Activated CD8-positive, alpha-beta T cell treated with anti-CD3 and anti-CD28 coated beads for 36 hours (primary cell): ENCODE measurements around the gene PBRM1. TPM values are rescaled to one million over a fixed set of nuclear protein-coding genes. Genes with fewer than 3 reads are reported as not detected.

Experiments
- ATAC-seq: fragments of 200-7000 bp; cut with Tn5 transposase; one replicate; pipeline ENCODE4 v1.10.0; 2021; ENCODE audit warnings: mild to moderate bottlenecking, moderate library complexity
- CTCF ChIA-PET: fragments of 350-600 bp; sonication (Branson Sonifier 250); formaldehyde crosslinking; loops from one replicate; lab custom pipeline; 2021; ENCODE audit warnings: antibody characterized with exemption; lab: Charles Lee
- POLR2A ChIA-PET: fragments of 350-600 bp; sonication (Branson Sonifier 250); formaldehyde crosslinking; loops from one replicate; lab custom pipeline; 2021; ENCODE audit warnings: antibody characterized with exemption; lab: Charles Lee
- DNase-seq: peaks from one replicate; pipeline ENCODE4 v3.0.0-alpha.2; 2020
- H3K27ac Mint-ChIP-seq: one replicate; pipeline ENCODE4 v1.8.0; 2021; ENCODE audit warnings: mild to moderate bottlenecking, mixed read lengths
- H3K27me3 Mint-ChIP-seq: one replicate; pipeline ENCODE4 v1.8.0; 2021; ENCODE audit warnings: mixed read lengths
- H3K36me3 Mint-ChIP-seq: one replicate; pipeline ENCODE4 v1.8.0; 2021; ENCODE audit warnings: low read depth, mixed read lengths
- H3K4me1 Mint-ChIP-seq: one replicate; pipeline ENCODE4 v1.8.0; 2021; ENCODE audit warnings: low read depth, mixed read lengths
- H3K4me3 Mint-ChIP-seq: one replicate; pipeline ENCODE4 v1.8.0; 2021; ENCODE audit warnings: mild to moderate bottlenecking, moderate library complexity, mixed read lengths
- H3K9me3 Mint-ChIP-seq: one replicate; pipeline ENCODE4 v1.8.0; 2021; ENCODE audit warnings: mixed read lengths
- CTCF ChIP-seq: fragments of 200-600 bp; IDR thresholded peaks from one replicate; pipeline ENCODE4 v1.8.0; 2022; ENCODE audit warnings: antibody characterized with exemption, mild to moderate bottlenecking
- intact Hi-C: fragments of 100-400 bp; cut with micrococcal nuclease; formaldehyde crosslinking; loops from one replicate; pipeline ENCODE4 v1.10.0; 2022
- total RNA-seq, 2 experiments: library from RNA; stranded (reverse); gene quantifications; one replicate each; pipeline ENCODE4 v1.2.3, GENCODE V29; 2021

Gene PBRM1
- total RNA-seq, 2 experiments from 2014 or later: 55.9 to 56.1 TPM

DNA sequence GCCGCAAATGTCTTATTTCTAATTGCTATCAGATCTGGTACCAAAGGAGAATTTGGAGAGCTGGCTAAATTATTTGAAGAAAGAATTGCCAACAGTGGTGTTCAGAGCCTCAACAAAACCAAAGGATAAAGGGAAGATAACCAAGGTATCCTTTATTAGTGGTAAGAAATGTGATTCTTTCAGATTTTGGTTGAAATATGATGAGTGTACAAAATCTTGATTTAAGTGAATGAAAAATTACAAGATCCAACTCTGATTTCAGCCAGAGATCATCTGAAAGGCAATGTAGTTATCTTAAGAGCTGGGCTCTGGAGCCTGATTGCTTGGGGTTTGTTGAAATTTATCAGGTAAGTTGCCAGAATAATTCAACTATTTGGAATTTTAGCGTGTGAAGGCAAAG is 4.8 kb upstream of the PBRM1 start:
- H3K36me3 Mint-ChIP-seq: peaks cover 86% of the 10 kb centered on the region
- peaks cover 65% of the 10 kb centered on the region for H3K4me1 Mint-ChIP-seq
- DNase-seq: no peak
- H3K27ac Mint-ChIP-seq: peak overlapping the region; percentile 71
- ChIA-PET CTCF (interaction anchor here (1.1 to 2.0 kb wide), 2 partner anchors 9 to 11 kb away, joined by 3 to 4 read pairs; no protein-coding TSS in a partner anchor), POLR2A (interaction anchor here (1.0 to 10.1 kb wide), 5 partner anchors 9 to 29 kb away, joined by 4 to 101 read pairs (median 4); partner anchors contain the start of genes GLT8D1 and SPCS1)
- no peak for TF ChIP-seq CTCF
- no peaks in the 10 kb centered on the region for H3K27me3 Mint-ChIP-seq
- H3K9me3 Mint-ChIP-seq: no peaks in the 10 kb centered on the region
- peak overlapping the region; percentile 11 for H3K4me3 Mint-ChIP-seq
- ATAC-seq: no peak
- intact Hi-C loops: loop anchor here (2.0 kb wide), 1 partner anchor 14 kb away; the partner anchor contains the start of gene GLT8D1

DNA sequence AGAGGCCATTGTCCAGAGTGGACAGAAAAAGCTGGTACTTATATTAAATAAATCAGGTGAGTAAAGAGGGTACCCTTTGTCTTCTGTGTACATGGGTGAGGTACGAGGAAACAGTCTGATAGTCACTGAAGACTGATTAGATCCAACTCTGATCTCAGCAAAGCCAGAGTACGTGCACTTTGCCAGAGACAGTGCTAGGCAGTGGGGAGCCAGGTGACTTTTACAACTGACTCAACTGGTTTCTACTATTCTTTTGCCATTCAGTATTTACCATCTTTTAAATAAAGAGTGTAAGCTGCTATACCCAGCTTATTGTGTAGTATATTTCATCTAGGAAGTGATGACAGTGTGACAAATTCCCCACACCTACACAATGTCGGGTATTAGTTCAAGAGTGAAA is 3.4 kb upstream of the PBRM1 start:
- no peak for ATAC-seq

GRCh38 chr3:52688266-52688665 is 2.6 kb upstream of the PBRM1 start:
- CTCF ChIA-PET: interaction anchor here (1.6 to 1.7 kb wide), 2 partner anchors 13 to 33 kb away, joined by 4 to 5 read pairs; no protein-coding TSS in a partner anchor

More for the DNA sequence above, 3.4 kb upstream of the PBRM1 start:
- H3K4me3 Mint-ChIP-seq: peak overlapping the region; percentile 100
- peaks cover 63% of the 10 kb centered on the region for H3K4me1 Mint-ChIP-seq
- intact Hi-C loops: loop anchor here (10.0 kb wide), 1 partner anchor 154 kb away; the partner anchor contains the start of genes NT5DC2 and UQCC5
- H3K27ac Mint-ChIP-seq: peak overlapping the region; percentile 99
- H3K36me3 Mint-ChIP-seq: peaks cover 77% of the 10 kb centered on the region
- no peaks in the 10 kb centered on the region for H3K9me3 Mint-ChIP-seq
- no peaks in the 10 kb centered on the region for H3K27me3 Mint-ChIP-seq
- no peak for DNase-seq
- POLR2A ChIA-PET: interaction anchor here (0.8 to 10.1 kb wide), 7 partner anchors 8 to 32 kb away, joined by 3 to 101 read pairs (median 4); partner anchors contain the start of genes GLT8D1 and SPCS1
- CTCF ChIA-PET: interaction anchor here (1.1 to 1.7 kb wide), 3 partner anchors 12 to 421 kb away, joined by 3 to 5 read pairs (median 4); no protein-coding TSS in a partner anchor
- no peak for TF ChIP-seq CTCF

DNA sequence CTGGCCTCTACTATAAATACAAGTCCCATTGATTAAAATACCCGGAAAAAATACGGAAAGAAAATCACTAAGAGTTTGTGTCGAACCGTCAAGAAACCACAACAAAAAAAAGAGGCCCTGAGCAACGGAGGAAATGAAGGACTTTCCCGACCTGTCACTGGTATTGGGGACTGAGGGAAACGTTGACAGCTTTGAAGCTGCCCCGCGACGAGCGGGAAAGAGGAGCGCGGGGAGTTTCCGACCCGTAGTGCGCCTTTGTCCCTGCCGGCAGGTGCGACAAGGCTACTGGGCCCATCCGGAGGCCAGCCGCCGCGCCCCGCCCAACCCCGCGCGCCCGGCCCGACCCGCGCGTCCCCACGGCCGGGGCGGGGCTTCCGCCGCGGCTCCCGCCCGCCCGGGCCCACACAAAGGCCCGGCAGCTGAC is 416 bp downstream of the PBRM1 start:
- ATAC-seq (peak; percentile 82), DNase-seq (peak; percentile 89)
- Mint-ChIP-seq H3K27ac (peak overlapping the region; percentile 98), H3K36me3 (peaks cover 58% of the 10 kb centered on the region), H3K4me3 (peak overlapping the region; percentile 95), H3K27me3 (no peaks in the 10 kb centered on the region), H3K4me1 (peaks cover 67% of the 10 kb centered on the region), H3K9me3 (no peaks in the 10 kb centered on the region)
- intact Hi-C loops: loop anchor here (10.0 kb wide), 1 partner anchor 150 kb away; the partner anchor contains the start of genes NT5DC2 and UQCC5
- ChIA-PET CTCF (no interaction called here), POLR2A (interaction anchor here (1.1 to 10.1 kb wide), 2 partner anchors 10 to 21 kb away, joined by 5 to 101 read pairs; partner anchors contain the start of genes GLT8D1 and SPCS1)
- TF ChIP-seq CTCF: no peak

More at GRCh38 chr3:52688266-52688665, 2.6 kb upstream of the PBRM1 start:
- peak overlapping the region; percentile 100 for H3K4me3 Mint-ChIP-seq
- DNase-seq: no peak
- no peaks in the 10 kb centered on the region for H3K9me3 Mint-ChIP-seq
- no peak for ATAC-seq
- H3K4me1 Mint-ChIP-seq: peaks cover 65% of the 10 kb centered on the region
- peak overlapping the region; percentile 99 for H3K27ac Mint-ChIP-seq
- H3K27me3 Mint-ChIP-seq: no peaks in the 10 kb centered on the region
- TF ChIP-seq CTCF: no peak
- peaks cover 69% of the 10 kb centered on the region for H3K36me3 Mint-ChIP-seq
- intact Hi-C loops: loop anchor here (10.0 kb wide), 1 partner anchor 153 kb away; the partner anchor contains the start of genes NT5DC2 and UQCC5
- POLR2A ChIA-PET: interaction anchor here (1.2 to 10.1 kb wide), 4 partner anchors 8 to 18 kb away, joined by 3 to 101 read pairs (median 4); partner anchors contain the start of genes GLT8D1 and SPCS1
